HepG2 (cell line): Measurements from ENCODE around the gene MYO18B. TPM values are rescaled to one million over a fixed set of nuclear protein-coding genes. Genes with fewer than 3 reads are reported as not detected.

ENCODE experiments used
- ATAC-seq: fragments of 200-7000 bp; cut with Tn5 transposase; 3 replicates; pipeline ENCODE4 v1.9.1; 2020; ENCODE audit warnings: mild to moderate bottlenecking, moderate library complexity
- BruUV-seq: library from RNA; stranded (reverse); fragments of 400-500 nt; replicated peaks from 2 replicates; lab custom pipeline; 2021; lab: Mats Ljungman, UMichigan
- CTCF ChIA-PET: fragments of 300-600 bp; formaldehyde crosslinking; extraction: SDS; loops from one replicate; lab custom pipeline; 2021; ENCODE audit warnings: low total read pairs, inconsistent platforms, low intra/inter-chr PET ratio; lab: Yijun Ruan, JAX
- POLR2A ChIA-PET: fragments of 350-600 bp; sonication (Branson Sonifier 250); formaldehyde crosslinking; loops from one replicate; lab custom pipeline; 2020; ENCODE audit warnings: antibody characterized with exemption, inconsistent platforms; lab: Yijun Ruan, JAX
- DNase-seq: peaks from one replicate; pipeline ENCODE4 v3.0.0-alpha.2; 2015; ENCODE audit warnings: low spot score
- FAIRE-seq: peaks from 3 replicates; lab custom pipeline; 2011; peaks lifted over from hg19 to GRCh38; lab: Jason Lieb, UNC
- H2AFZ ChIP-seq: one replicate; pipeline ENCODE4 v1.6.1; 2011; ENCODE audit warnings: low read length, inconsistent platforms
- H3K27ac ChIP-seq: fragments of 300-600 bp; 3 replicates; pipeline ENCODE4 v1.8.0; 2011; ENCODE audit warnings: mixed run types, mild to moderate bottlenecking, mixed read lengths, low read length, inconsistent platforms; ENCODE audit not compliant: insufficient read depth; ENCODE audit errors: extremely low read length
- H3K27me3 ChIP-seq, 2 experiments: fragments of 200-600 bp in 1 of 2; 2 replicates in 1 of 2; 3 replicates in 1 of 2; pipeline versions ENCODE4 v1.6.0 to v1.8.0; 2011; ENCODE audit warnings: low read length in 2 of 2, mild to moderate bottlenecking in 2 of 2, moderate library complexity in 2 of 2, inconsistent platforms in 1 of 2; ENCODE audit not compliant: insufficient read depth in 2 of 2, control insufficient read depth in 1 of 2
- H3K36me3 ChIP-seq, 2 experiments: fragments of 200-600 bp in 1 of 2; replicated peaks in 1 of 2; 2 replicates in 1 of 2; 3 replicates in 1 of 2; pipeline versions ENCODE4 v1.5.1 to v1.8.0; 2011; ENCODE audit warnings: low read length in 2 of 2, inconsistent platforms in 1 of 2; ENCODE audit not compliant: insufficient read depth in 2 of 2, control insufficient read depth in 1 of 2
- H3K4me1 ChIP-seq: 2 replicates; pipeline ENCODE4 v1.5.1; 2012; ENCODE audit warnings: low read length, inconsistent platforms; ENCODE audit not compliant: insufficient read depth
- H3K4me2 ChIP-seq: 2 replicates; pipeline ENCODE4 v1.6.0; 2011; ENCODE audit warnings: low read depth, low read length, inconsistent platforms
- H3K4me3 ChIP-seq, 3 experiments: fragments of 200-600 bp in 1 of 3; sonication (generic), shearing (Covaris generic) in 1 of 3; replicated peaks in 1 of 3; 2 replicates each; pipeline ENCODE4 v1.5.1; 2011 to 2016; ENCODE audit warnings: low read length in 3 of 3, inconsistent platforms in 2 of 3, low read depth in 2 of 3, mild to moderate bottlenecking in 2 of 3, control low read depth in 1 of 3, mixed read lengths in 1 of 3; ENCODE audit not compliant: insufficient read depth in 1 of 3
- H3K79me2 ChIP-seq: one replicate; pipeline ENCODE4 v1.6.1; 2011; ENCODE audit warnings: low read length, inconsistent platforms; ENCODE audit not compliant: insufficient read depth
- H3K9ac ChIP-seq: 2 replicates; pipeline ENCODE4 v1.6.0; 2011; ENCODE audit warnings: mild to moderate bottlenecking, low read depth, low read length, inconsistent platforms; ENCODE audit not compliant: insufficient read depth
- H3K9me3 ChIP-seq: 2 replicates; pipeline ENCODE4 v1.5.1; 2012; ENCODE audit warnings: mild to moderate bottlenecking, low read length
- H4K20me1 ChIP-seq: 2 replicates; pipeline ENCODE4 v1.6.0; 2011; ENCODE audit warnings: inconsistent platforms, mild to moderate bottlenecking, low read length, moderate library complexity; ENCODE audit not compliant: insufficient read depth
- MBD4 ChIP-seq: IDR thresholded peaks from 2 replicates; pipeline ENCODE4 v1.6.1; 2012; ENCODE audit warnings: low read length, inconsistent platforms, borderline replicate concordance
- MNT ChIP-seq: fragments of 450-650 bp; IDR thresholded peaks from 2 replicates; pipeline ENCODE4 v1.6.1; 2016
- PCBP2 ChIP-seq: fragments of 200-400 bp; formaldehyde crosslinking; optimal IDR thresholded peaks from 2 replicates; pipeline ENCODE3; 2018; ENCODE audit warnings: low read length, low read depth; ENCODE audit not compliant: poor library complexity, severe bottlenecking
- THYN1 ChIP-seq: sonication (generic); formaldehyde crosslinking; IDR thresholded peaks from 2 replicates; pipeline ENCODE4 v1.8.1; 2023; ENCODE audit warnings: low read depth, mild to moderate bottlenecking, moderate library complexity, missing genetic modification reagents, borderline replicate concordance
- ZNF354B ChIP-seq: sonication (generic); formaldehyde crosslinking; IDR thresholded peaks from 2 replicates; pipeline ENCODE4 v1.8.0; 2022; ENCODE audit warnings: mild to moderate bottlenecking, missing genetic modification reagents
- WGBS: methylation state at CpG from one replicate; pipeline ENCODE4 v1.1.6; 2017; ENCODE audit warnings: low lambda C conversion rate; 5-methylcytosine and 5-hydroxymethylcytosine counted together
- in situ Hi-C: cut with HindIII; loops from 2 replicates; pipeline ENCODE4 v1.10.0; 2017; ENCODE audit warnings: low pct_unique_long_range_greater_than_20kb; ENCODE audit not compliant: extremely low pct_ligation_motif_present
- intact Hi-C: fragments of 100-400 bp; cut with micrococcal nuclease; formaldehyde crosslinking; loops from one replicate; pipeline ENCODE4 v1.10.0; 2022; ENCODE audit not compliant: unreplicated experiment
- polyA plus RNA-seq, 8 experiments: library from polyadenylated mRNA; depleted of rRNA in 3 of 8; stranded (reverse) in 7 of 8; unstranded in 1 of 8; fragments of >200 nt; fragmentation: Illumina TruSeq in 4 of 8; extraction: Trizol in 4 of 8; gene quantifications; 2 replicates each; pipeline versions ENCODE4 v1.2.1 to v1.2.3, GENCODE V29; 2011 to 2016; ENCODE audit warnings: low read depth in 4 of 8, missing spikeins in 1 of 8, mixed read lengths in 1 of 8; ENCODE audit not compliant: insufficient read depth in 1 of 8
- total RNA-seq, 5 experiments: library from RNA; depleted of rRNA; stranded (reverse); fragments of >200 nt; fragmentation: Illumina TruSeq; extraction: Trizol; gene quantifications; 2 replicates each; pipeline ENCODE4 v1.2.3, GENCODE V29; 2016; ENCODE audit warnings: low read depth in 1 of 5
- TF ChIP-seq, protein P1 (sequence below): sonication (generic); formaldehyde crosslinking; IDR thresholded peaks from 2 replicates; pipeline ENCODE4 v1.5.0; 2020; ENCODE audit warnings: missing genetic modification reagents

MYO18B gene
- total and polyA plus RNA-seq, 2 of the 13 experiments (the other 11 are each of a cell fraction or from before 2014, with no cell fraction given): 0.01 TPM; not detected in 1

GRCh38 chr22:25935266-25936058 is 193.5 kb downstream of the MYO18B start:
- Histone ChIP-seq H3K27me3 (peaks cover 0 to 6% of the 10 kb centered on the region in 2 experiments; a peak in 2 of 5 replicates), H3K9ac (no peak overlapping the region), H3K9me3 (no peaks in the 10 kb centered on the region), H2AFZ (no peak overlapping the region), H3K79me2 (no peaks in the 10 kb centered on the region), H3K4me3 (no peak overlapping the region), H3K4me2 (no peak overlapping the region), H3K27ac (no peak overlapping the region), H4K20me1 (no peaks in the 10 kb centered on the region), H3K4me1 (no peaks in the 10 kb centered on the region), H3K36me3 (no peaks in the 10 kb centered on the region)
- no TSS peak for BruUV-seq
- WGBS: 23% methylated on average over 6 of the region's 7 CpGs
- TF ChIP-seq ZNF354B (CRISPR knock-in tag) (no peak), MBD4 (no peak), PCBP2 (no peak), THYN1 (CRISPR knock-in tag) (no peak), MNT (peak; percentile 71)
- TF ChIP-seq, protein P1, sequence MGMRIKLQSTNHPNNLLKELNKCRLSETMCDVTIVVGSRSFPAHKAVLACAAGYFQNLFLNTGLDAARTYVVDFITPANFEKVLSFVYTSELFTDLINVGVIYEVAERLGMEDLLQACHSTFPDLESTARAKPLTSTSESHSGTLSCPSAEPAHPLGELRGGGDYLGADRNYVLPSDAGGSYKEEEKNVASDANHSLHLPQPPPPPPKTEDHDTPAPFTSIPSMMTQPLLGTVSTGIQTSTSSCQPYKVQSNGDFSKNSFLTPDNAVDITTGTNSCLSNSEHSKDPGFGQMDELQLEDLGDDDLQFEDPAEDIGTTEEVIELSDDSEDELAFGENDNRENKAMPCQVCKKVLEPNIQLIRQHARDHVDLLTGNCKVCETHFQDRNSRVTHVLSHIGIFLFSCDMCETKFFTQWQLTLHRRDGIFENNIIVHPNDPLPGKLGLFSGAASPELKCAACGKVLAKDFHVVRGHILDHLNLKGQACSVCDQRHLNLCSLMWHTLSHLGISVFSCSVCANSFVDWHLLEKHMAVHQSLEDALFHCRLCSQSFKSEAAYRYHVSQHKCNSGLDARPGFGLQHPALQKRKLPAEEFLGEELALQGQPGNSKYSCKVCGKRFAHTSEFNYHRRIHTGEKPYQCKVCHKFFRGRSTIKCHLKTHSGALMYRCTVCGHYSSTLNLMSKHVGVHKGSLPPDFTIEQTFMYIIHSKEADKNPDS (CRISPR knock-in tag): no peak
- DNase-seq (no peak), ATAC-seq (no peak), FAIRE-seq (no peak)
- ChIA-PET POLR2A (no interaction called here), CTCF (no interaction called here)
- in situ Hi-C loops (no loop called here), intact Hi-C loops (loop anchor here (5.0 kb wide), 1 partner anchor 817 kb away; no protein-coding TSS in a partner anchor)
